ENCODE measurements around the gene SATB1.

The SATB1 gene

DNA sequence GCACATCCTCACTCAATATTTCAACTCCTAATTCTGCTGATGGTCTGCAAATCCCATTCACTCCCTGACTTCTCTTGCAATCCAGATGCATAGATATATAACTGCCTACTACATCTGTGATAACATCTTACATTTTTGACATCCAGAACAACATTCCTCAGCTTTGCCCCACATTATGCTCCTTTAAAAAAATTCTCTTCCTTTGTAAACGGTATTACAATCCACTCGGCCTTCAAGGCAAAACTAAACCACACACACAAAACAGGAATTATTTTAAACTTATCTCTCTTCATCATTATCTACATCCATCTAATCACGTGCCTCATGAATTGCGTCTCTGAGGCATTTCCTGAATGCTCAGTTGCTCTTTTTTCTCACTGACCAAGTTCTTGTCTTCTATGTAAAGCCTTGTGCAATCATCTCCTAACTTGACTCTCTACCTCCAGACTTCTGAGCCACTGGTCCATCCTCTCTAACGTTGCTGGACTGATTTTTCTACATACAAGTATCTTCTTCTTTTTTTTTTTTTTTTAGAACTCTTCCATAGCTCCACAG, 117.0 kb downstream of the SATB1 start:
- ATAC-seq: no peak
- TF ChIP-seq ARNTL (CRISPR knock-in tag; IDR thresholded peaks at IDR 0.05; ENCODE audit: borderline replicate concordance, low read depth) (no peak), SNAI2 (CRISPR knock-in tag; IDR thresholded peaks at IDR 0.05) (no peak), TOX (CRISPR knock-in tag; IDR thresholded peaks at IDR 0.05; ENCODE audit: borderline replicate concordance) (no peak), ISL1 (CRISPR knock-in tag; IDR thresholded peaks at IDR 0.05) (no peak), OSR1 (CRISPR knock-in tag; IDR thresholded peaks at IDR 0.05) (no peak), ESRRG (CRISPR knock-in tag; IDR thresholded peaks at IDR 0.05) (no peak), ZNF70 (CRISPR knock-in tag; IDR thresholded peaks at IDR 0.05) (no peak), ZNF8 (CRISPR knock-in tag; IDR thresholded peaks at IDR 0.05) (no peak), BACH2 (CRISPR knock-in tag; IDR thresholded peaks at IDR 0.05; ENCODE audit: borderline replicate concordance) (no peak), CSDC2 (CRISPR knock-in tag; IDR thresholded peaks at IDR 0.05) (no peak), RARB (CRISPR knock-in tag; IDR thresholded peaks at IDR 0.05) (no peak), ZFP3 (CRISPR knock-in tag; IDR thresholded peaks at IDR 0.05) (no peak), ZFP30 (CRISPR knock-in tag; IDR thresholded peaks at IDR 0.05) (no peak)
- TF ChIP-seq, protein P1, sequence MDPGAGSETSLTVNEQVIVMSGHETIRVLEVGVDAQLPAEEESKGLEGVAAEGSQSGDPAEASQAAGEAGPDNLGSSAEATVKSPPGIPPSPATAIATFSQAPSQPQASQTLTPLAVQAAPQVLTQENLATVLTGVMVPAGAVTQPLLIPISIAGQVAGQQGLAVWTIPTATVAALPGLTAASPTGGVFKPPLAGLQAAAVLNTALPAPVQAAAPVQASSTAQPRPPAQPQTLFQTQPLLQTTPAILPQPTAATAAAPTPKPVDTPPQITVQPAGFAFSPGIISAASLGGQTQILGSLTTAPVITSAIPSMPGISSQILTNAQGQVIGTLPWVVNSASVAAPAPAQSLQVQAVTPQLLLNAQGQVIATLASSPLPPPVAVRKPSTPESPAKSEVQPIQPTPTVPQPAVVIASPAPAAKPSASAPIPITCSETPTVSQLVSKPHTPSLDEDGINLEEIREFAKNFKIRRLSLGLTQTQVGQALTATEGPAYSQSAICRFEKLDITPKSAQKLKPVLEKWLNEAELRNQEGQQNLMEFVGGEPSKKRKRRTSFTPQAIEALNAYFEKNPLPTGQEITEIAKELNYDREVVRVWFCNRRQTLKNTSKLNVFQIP (CRISPR knock-in tag; IDR thresholded peaks at IDR 0.05; ENCODE audit: borderline replicate concordance, low read depth): no peak
- TF ChIP-seq, protein P2, sequence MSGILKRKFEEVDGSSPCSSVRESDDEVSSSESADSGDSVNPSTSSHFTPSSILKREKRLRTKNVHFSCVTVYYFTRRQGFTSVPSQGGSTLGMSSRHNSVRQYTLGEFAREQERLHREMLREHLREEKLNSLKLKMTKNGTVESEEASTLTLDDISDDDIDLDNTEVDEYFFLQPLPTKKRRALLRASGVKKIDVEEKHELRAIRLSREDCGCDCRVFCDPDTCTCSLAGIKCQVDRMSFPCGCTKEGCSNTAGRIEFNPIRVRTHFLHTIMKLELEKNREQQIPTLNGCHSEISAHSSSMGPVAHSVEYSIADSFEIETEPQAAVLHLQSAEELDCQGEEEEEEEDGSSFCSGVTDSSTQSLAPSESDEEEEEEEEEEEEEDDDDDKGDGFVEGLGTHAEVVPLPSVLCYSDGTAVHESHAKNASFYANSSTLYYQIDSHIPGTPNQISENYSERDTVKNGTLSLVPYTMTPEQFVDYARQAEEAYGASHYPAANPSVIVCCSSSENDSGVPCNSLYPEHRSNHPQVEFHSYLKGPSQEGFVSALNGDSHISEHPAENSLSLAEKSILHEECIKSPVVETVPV (CRISPR knock-in tag; IDR thresholded peaks at IDR 0.05): no peak
- TF ChIP-seq, protein P3, sequence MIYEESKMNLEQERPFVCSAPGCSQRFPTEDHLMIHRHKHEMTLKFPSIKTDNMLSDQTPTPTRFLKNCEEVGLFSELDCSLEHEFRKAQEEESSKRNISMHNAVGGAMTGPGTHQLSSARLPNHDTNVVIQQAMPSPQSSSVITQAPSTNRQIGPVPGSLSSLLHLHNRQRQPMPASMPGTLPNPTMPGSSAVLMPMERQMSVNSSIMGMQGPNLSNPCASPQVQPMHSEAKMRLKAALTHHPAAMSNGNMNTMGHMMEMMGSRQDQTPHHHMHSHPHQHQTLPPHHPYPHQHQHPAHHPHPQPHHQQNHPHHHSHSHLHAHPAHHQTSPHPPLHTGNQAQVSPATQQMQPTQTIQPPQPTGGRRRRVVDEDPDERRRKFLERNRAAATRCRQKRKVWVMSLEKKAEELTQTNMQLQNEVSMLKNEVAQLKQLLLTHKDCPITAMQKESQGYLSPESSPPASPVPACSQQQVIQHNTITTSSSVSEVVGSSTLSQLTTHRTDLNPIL (CRISPR knock-in tag; IDR thresholded peaks at IDR 0.05; ENCODE audit: low read depth): no peak
- TF ChIP-seq, protein P4, sequence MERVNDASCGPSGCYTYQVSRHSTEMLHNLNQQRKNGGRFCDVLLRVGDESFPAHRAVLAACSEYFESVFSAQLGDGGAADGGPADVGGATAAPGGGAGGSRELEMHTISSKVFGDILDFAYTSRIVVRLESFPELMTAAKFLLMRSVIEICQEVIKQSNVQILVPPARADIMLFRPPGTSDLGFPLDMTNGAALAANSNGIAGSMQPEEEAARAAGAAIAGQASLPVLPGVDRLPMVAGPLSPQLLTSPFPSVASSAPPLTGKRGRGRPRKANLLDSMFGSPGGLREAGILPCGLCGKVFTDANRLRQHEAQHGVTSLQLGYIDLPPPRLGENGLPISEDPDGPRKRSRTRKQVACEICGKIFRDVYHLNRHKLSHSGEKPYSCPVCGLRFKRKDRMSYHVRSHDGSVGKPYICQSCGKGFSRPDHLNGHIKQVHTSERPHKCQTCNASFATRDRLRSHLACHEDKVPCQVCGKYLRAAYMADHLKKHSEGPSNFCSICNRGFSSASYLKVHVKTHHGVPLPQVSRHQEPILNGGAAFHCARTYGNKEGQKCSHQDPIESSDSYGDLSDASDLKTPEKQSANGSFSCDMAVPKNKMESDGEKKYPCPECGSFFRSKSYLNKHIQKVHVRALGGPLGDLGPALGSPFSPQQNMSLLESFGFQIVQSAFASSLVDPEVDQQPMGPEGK (CRISPR knock-in tag; IDR thresholded peaks at IDR 0.05; ENCODE audit: borderline replicate concordance): no peak

DNA sequence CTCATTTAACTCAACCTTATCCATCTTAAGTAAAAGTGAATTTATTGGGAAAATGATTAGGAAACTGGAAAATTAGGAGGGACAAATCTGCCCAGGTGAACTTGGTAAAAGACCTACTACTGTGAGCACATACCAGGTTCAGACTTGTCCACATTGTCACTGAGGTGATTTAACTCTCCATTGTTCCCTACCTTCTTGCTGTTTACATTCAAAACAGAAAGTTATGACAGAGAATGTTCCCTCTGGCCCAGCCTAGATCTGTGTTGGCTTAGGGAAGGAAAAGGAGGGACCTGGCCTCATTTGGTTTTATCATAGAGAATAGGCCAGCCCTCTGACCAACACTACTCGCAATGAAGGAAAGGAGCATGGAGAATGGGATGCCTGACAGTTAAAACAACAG, 117.6 kb downstream of the SATB1 start:
- ATAC-seq: no peak
- TF ChIP-seq ZFP30 (CRISPR knock-in tag; IDR thresholded peaks at IDR 0.05) (no peak), ISL1 (CRISPR knock-in tag; IDR thresholded peaks at IDR 0.05) (no peak), TCF4 (CRISPR knock-in tag; IDR thresholded peaks at IDR 0.05; ENCODE audit: borderline replicate concordance) (no peak)
- TF ChIP-seq, protein P2 (CRISPR knock-in tag; IDR thresholded peaks at IDR 0.05): no peak

DNA sequence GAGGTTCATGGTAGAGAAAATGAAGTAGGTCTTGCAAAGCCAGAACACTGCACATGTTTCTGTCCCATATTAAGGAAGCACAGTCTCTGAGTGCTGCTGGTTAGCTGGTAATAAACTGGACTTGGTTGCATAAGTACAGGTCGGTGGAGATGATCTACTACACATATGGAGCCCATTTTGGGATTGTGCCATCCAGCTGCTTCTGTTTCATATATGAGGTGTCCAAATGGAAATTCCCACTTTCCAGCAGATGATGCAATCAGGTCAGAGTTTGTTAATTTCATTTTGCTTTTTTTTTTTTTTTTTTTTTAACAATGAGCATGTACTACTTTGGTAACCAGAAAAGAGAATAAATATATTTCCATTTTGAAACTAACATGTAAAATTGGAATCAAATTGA, 122.6 kb downstream of the SATB1 start:
- no peak for ATAC-seq
- TF ChIP-seq, protein P1 (CRISPR knock-in tag; IDR thresholded peaks at IDR 0.05; ENCODE audit: borderline replicate concordance, low read depth): no peak
- TF ChIP-seq PPARA (CRISPR knock-in tag; IDR thresholded peaks at IDR 0.05; ENCODE audit: borderline replicate concordance): no peak
- TF ChIP-seq ZFP30 (CRISPR knock-in tag; IDR thresholded peaks at IDR 0.05): no peak
- TF ChIP-seq ZC3H10 (CRISPR knock-in tag; IDR thresholded peaks at IDR 0.05): no peak
- no peak for TF ChIP-seq ARNTL (CRISPR knock-in tag; IDR thresholded peaks at IDR 0.05; ENCODE audit: borderline replicate concordance, low read depth)
- no peak for TF ChIP-seq BACH2 (CRISPR knock-in tag; IDR thresholded peaks at IDR 0.05; ENCODE audit: borderline replicate concordance)
- TF ChIP-seq GLIS3 (CRISPR knock-in tag; IDR thresholded peaks at IDR 0.05): no peak
- TF ChIP-seq ESRRG (CRISPR knock-in tag; IDR thresholded peaks at IDR 0.05): no peak
- no peak for TF ChIP-seq ZNF70 (CRISPR knock-in tag; IDR thresholded peaks at IDR 0.05)
- no peak for TF ChIP-seq TOX (CRISPR knock-in tag; IDR thresholded peaks at IDR 0.05; ENCODE audit: borderline replicate concordance)
- TF ChIP-seq, protein P4 (CRISPR knock-in tag; IDR thresholded peaks at IDR 0.05; ENCODE audit: borderline replicate concordance): no peak
- TF ChIP-seq, protein P5, sequence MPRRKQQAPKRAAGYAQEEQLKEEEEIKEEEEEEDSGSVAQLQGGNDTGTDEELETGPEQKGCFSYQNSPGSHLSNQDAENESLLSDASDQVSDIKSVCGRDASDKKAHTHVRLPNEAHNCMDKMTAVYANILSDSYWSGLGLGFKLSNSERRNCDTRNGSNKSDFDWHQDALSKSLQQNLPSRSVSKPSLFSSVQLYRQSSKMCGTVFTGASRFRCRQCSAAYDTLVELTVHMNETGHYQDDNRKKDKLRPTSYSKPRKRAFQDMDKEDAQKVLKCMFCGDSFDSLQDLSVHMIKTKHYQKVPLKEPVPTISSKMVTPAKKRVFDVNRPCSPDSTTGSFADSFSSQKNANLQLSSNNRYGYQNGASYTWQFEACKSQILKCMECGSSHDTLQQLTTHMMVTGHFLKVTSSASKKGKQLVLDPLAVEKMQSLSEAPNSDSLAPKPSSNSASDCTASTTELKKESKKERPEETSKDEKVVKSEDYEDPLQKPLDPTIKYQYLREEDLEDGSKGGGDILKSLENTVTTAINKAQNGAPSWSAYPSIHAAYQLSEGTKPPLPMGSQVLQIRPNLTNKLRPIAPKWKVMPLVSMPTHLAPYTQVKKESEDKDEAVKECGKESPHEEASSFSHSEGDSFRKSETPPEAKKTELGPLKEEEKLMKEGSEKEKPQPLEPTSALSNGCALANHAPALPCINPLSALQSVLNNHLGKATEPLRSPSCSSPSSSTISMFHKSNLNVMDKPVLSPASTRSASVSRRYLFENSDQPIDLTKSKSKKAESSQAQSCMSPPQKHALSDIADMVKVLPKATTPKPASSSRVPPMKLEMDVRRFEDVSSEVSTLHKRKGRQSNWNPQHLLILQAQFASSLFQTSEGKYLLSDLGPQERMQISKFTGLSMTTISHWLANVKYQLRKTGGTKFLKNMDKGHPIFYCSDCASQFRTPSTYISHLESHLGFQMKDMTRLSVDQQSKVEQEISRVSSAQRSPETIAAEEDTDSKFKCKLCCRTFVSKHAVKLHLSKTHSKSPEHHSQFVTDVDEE (CRISPR knock-in tag; IDR thresholded peaks at IDR 0.05): no peak
- TF ChIP-seq RARB (CRISPR knock-in tag; IDR thresholded peaks at IDR 0.05): no peak
